ENCODE measurements around the gene RPTOR.

Gene RPTOR

DNA sequence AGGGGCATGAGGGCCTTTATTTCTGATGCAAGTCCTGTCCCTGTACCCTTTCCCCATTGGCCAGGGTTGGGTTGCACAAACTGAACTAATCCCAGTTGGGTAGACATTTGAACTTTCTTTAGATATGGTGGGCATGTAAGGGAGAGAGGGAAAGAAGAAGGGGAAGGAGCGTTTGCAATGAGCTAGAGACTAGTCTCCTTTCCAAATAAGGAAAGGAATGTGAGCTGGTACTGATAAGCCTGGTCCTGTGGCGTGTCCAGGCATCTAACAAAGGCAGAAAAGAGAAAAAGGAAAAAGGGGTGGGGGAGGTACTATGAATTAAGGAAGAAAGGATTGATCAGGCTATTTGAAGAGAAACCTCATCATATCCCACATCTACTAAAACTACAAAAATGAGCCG, 467.3 kb downstream of the RPTOR start:
- Histone ChIP-seq H3K9me3 (ENCODE audit: insufficient read depth, low read depth, low read length) (peaks cover 12% of the 10 kb centered on the region), H3K4me3 (ENCODE audit: low read length) (no peak overlapping the region), H3K27ac (ENCODE audit: low read depth, low read length) (no peak overlapping the region), H3K27me3 (ENCODE audit: insufficient read depth, low read length) (peaks cover 2% of the 10 kb centered on the region), H3K36me3 (ENCODE audit: insufficient read depth, low read length) (no peaks in the 10 kb centered on the region), H3K4me1 (ENCODE audit: insufficient read depth, low read length) (no peaks in the 10 kb centered on the region), H3K9ac (ENCODE audit: low read depth, low read length) (no peak overlapping the region)
- 83% methylated on average over 3 of the region's 3 CpGs for WGBS

DNA sequence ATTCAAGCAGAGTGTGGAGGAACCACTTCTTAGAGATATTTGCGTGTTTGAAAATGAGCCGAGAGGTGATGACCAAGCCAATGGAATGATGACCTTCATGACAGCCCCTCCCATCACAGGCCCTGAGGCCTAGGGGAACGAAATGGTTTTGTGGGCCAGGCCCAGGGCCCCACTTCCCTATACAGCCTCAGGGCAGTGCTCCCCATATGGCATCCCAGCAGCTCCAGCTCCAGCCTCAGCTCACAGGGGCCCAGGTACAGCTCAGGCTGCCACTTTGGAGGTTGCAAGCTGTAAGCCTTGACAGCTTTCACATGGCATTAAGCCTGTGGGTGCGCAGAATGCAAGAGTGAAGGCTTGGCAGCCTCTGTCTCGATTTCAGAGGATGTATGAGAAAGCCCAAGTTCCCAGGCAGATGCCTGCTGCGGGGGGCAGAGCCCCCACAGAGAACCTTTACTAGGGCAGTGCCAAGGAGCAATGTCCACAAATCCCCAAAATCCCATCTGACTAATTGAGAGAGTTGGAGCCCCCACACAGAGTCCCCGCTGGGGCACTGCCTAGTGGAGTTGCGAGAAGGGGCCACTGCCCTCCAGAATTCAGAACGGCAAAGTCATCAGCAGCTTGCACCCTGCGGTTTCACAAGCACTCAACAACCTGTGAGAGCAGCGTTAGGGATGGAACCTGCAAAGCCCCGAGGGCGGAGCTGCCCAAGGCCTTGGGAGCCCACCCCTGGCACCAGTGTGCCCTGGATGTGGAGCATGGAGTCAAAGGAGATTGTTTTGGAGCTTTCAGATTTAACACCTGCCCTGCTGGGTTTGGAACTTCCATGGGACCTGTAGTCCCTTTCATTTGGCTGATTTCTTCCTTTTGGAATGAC, 468.2 kb downstream of the RPTOR start:
- no peak overlapping the region for H3K9ac ChIP-seq (ENCODE audit: low read depth, low read length)
- no peak overlapping the region for H3K4me3 ChIP-seq (ENCODE audit: low read length)
- H3K27me3 ChIP-seq (ENCODE audit: insufficient read depth, low read length): no peaks in the 10 kb centered on the region
- H3K9me3 ChIP-seq (ENCODE audit: insufficient read depth, low read depth, low read length): peaks cover 12% of the 10 kb centered on the region
- no peaks in the 10 kb centered on the region for H3K4me1 ChIP-seq (ENCODE audit: insufficient read depth, low read length)
- no peaks in the 10 kb centered on the region for H3K36me3 ChIP-seq (ENCODE audit: insufficient read depth, low read length)
- 83% methylated on average over 13 of the region's 13 CpGs for WGBS
- no peak overlapping the region for H3K27ac ChIP-seq (ENCODE audit: low read depth, low read length)

DNA sequence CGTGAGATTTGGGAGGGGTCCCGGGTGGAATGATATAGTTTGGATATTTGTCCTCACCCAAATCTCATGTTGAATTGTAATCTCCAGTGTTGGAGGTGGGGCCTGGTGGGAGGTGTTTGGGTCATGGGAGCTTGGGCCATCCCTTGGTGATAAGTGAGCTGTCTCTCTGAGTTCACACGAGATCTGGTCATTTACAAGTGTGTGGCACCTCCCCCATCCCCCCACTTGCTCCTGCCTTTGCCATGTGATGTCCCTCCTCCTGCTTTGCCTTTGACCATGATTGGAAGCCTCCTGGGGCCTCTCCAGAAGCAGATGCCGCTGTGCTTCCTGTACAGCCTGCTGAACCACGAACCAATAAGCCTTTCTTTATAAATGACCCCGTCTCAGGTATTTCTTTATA, 469.0 kb downstream of the RPTOR start:
- H3K36me3 ChIP-seq (ENCODE audit: insufficient read depth, low read length): no peaks in the 10 kb centered on the region
- H3K4me3 ChIP-seq (ENCODE audit: low read length): no peak overlapping the region
- H3K27me3 ChIP-seq (ENCODE audit: insufficient read depth, low read length): no peaks in the 10 kb centered on the region
- peaks cover 12% of the 10 kb centered on the region for H3K9me3 ChIP-seq (ENCODE audit: insufficient read depth, low read depth, low read length)
- WGBS: 70% methylated on average over 6 of the region's 6 CpGs
- H3K27ac ChIP-seq (ENCODE audit: low read depth, low read length): no peak overlapping the region
- H3K4me1 ChIP-seq (ENCODE audit: insufficient read depth, low read length): no peaks in the 10 kb centered on the region
- H3K9ac ChIP-seq (ENCODE audit: low read depth, low read length): no peak overlapping the region

- WGBS: 96% methylated on average over 1 of the region's 1 CpG
- Histone ChIP-seq H3K9ac (ENCODE audit: low read depth, low read length) (no peak overlapping the region), H3K27ac (ENCODE audit: low read depth, low read length) (no peak overlapping the region), H3K9me3 (ENCODE audit: insufficient read depth, low read depth, low read length) (peaks cover 12% of the 10 kb centered on the region), H3K4me3 (ENCODE audit: low read length) (no peak overlapping the region), H3K4me1 (ENCODE audit: insufficient read depth, low read length) (no peaks in the 10 kb centered on the region), H3K27me3 (ENCODE audit: insufficient read depth, low read length) (no peaks in the 10 kb centered on the region; the same call in 1 of the 2 replicates), H3K36me3 (ENCODE audit: insufficient read depth, low read length) (no peaks in the 10 kb centered on the region)
These were observed 470.5 kb downstream of the RPTOR start for GRCh38 chr17:81015136-81015535.
